ENCODE results near the gene GAGE12G. TPM values are rescaled to one million over a fixed set of nuclear protein-coding genes. Genes with fewer than 3 reads are reported as not detected.
"Not testable (repeated sequence)": the region's sequence is repeated elsewhere in the genome, so short reads cannot be mapped to it uniquely, and the experiment has no call there.

The GAGE12G gene
- total and polyA plus RNA-seq, 5 donors: not detected

- H3K4me1 ChIP-seq (ENCODE audit: control insufficient read depth, insufficient read depth, low read length); DNase-seq; H3K9me3 ChIP-seq (ENCODE audit: control insufficient read depth, low read length); H3K27me3 ChIP-seq (ENCODE audit: control insufficient read depth, insufficient read depth); ATAC-seq; H3K4me3 ChIP-seq (ENCODE audit: low read length); intact Hi-C loops (cut with DNase I); H3K27ac ChIP-seq (ENCODE audit: low read length): not testable (repeated sequence)
- no CpG with 5 or more reads among the region's 16 CpGs for WGBS
Measured at GRCh38 chrX:49598720-49599119, 28.5 kb downstream of the GAGE12G start, which contains the start of gene GAGE1. Gene GAGE1, plus strand, starts transcription at chrX:49599020. Its CDS starts 1,155 bp downstream, at chrX:49600175.

GRCh38 chrX:49610718-49611310, 40.6 kb downstream of the GAGE12G start:
- Histone ChIP-seq H3K9me3 (ENCODE audit: control insufficient read depth, low read length) (no peaks in the 10 kb centered on the region), H3K27me3 (ENCODE audit: control insufficient read depth, insufficient read depth) (no peaks in the 10 kb centered on the region), H3K27ac (ENCODE audit: low read length) (no peak overlapping the region), H3K4me3 (ENCODE audit: low read length) (no peak overlapping the region), H3K4me1 (ENCODE audit: control insufficient read depth, insufficient read depth, low read length) (no peaks in the 10 kb centered on the region)
- DNase-seq (no peak), ATAC-seq (no peak)
- 41% methylated on average over 7 of the region's 7 CpGs for WGBS
- intact Hi-C loops (cut with DNase I): no loop called here

- 95% methylated on average over 2 of the region's 2 CpGs for WGBS
- Histone ChIP-seq H3K9me3 (ENCODE audit: control insufficient read depth, low read length) (no peaks in the 10 kb centered on the region), H3K27me3 (ENCODE audit: control insufficient read depth, insufficient read depth) (no peaks in the 10 kb centered on the region), H3K4me1 (ENCODE audit: control insufficient read depth, insufficient read depth, low read length) (no peaks in the 10 kb centered on the region), H3K27ac (ENCODE audit: low read length) (no peak overlapping the region), H3K4me3 (ENCODE audit: low read length) (no peak overlapping the region)
- ATAC-seq (no peak), DNase-seq (no peak)
- intact Hi-C loops (cut with DNase I): no loop called here
Measured at GRCh38 chrX:49618574-49618973, 48.4 kb downstream of the GAGE12G start.

Other genes with a start within 250 kb of the GAGE12G start
- gene GAGE12J, start 248.4 kb upstream of the GAGE12G start, total RNA-seq: not detected
- gene GAGE12J, start 248.4 kb upstream of the GAGE12G start, polyA plus RNA-seq: not detected
- gene GAGE13, start 238.8 kb upstream of the GAGE12G start, total RNA-seq: not detected
- not detected for gene GAGE13, start 238.8 kb upstream of the GAGE12G start, polyA plus RNA-seq
- gene GAGE12C, start 38.2 kb upstream of the GAGE12G start, total RNA-seq: not detected
- gene GAGE12C, start 38.2 kb upstream of the GAGE12G start, polyA plus RNA-seq: not detected
- gene GAGE12D, start 28.7 kb upstream of the GAGE12G start, total RNA-seq: not detected
- gene GAGE12D, start 28.7 kb upstream of the GAGE12G start, polyA plus RNA-seq: not detected
- gene GAGE12E, start 19.1 kb upstream of the GAGE12G start, total RNA-seq: not detected
- not detected for gene GAGE12E, start 19.1 kb upstream of the GAGE12G start, polyA plus RNA-seq
- not detected for gene GAGE12F, start 9.6 kb upstream of the GAGE12G start, total RNA-seq
- gene GAGE12F, start 9.6 kb upstream of the GAGE12G start, polyA plus RNA-seq: not detected
- not detected for gene GAGE12H, start 9.5 kb downstream of the GAGE12G start, total RNA-seq
- gene GAGE12H, start 9.5 kb downstream of the GAGE12G start, polyA plus RNA-seq: not detected
- gene GAGE2A, start 19.1 kb downstream of the GAGE12G start, total RNA-seq: not detected
- not detected for gene GAGE2A, start 19.1 kb downstream of the GAGE12G start, polyA plus RNA-seq
- not detected for gene GAGE1, start 28.6 kb downstream of the GAGE12G start, total RNA-seq
- not detected for gene GAGE1, start 28.6 kb downstream of the GAGE12G start, polyA plus RNA-seq
- gene PAGE1, start 125.6 kb downstream of the GAGE12G start, total RNA-seq: not detected
- not detected for gene PAGE1, start 125.6 kb downstream of the GAGE12G start, polyA plus RNA-seq

Measured in right cardiac atrium (tissue), 5 donors.